WTC11 (cell line): ENCODE measurements around the gene YKT6.

Experiments used
- ATF1 ChIP-seq: sonication (generic); formaldehyde crosslinking; IDR thresholded peaks from 2 replicates; pipeline ENCODE4 v1.8.1; 2023; ENCODE audit warnings: mild to moderate bottlenecking, moderate library complexity, missing genetic modification reagents
- CBFB ChIP-seq: sonication (generic); formaldehyde crosslinking; IDR thresholded peaks from 2 replicates; pipeline ENCODE4 v1.8.1; 2022; ENCODE audit warnings: mild to moderate bottlenecking, low read depth, missing genetic modification reagents
- ESRRA ChIP-seq: sonication (generic); formaldehyde crosslinking; IDR thresholded peaks from 2 replicates; pipeline ENCODE4 v1.8.1; 2022; ENCODE audit warnings: mild to moderate bottlenecking, missing genetic modification reagents, borderline replicate concordance
- JUN ChIP-seq: sonication (generic); formaldehyde crosslinking; IDR thresholded peaks from 2 replicates; pipeline ENCODE4 v1.8.0; 2023; ENCODE audit warnings: mild to moderate bottlenecking, missing genetic modification reagents
- KAT7 ChIP-seq: sonication (generic); formaldehyde crosslinking; IDR thresholded peaks from 2 replicates; pipeline ENCODE4 v1.8.1; 2023; ENCODE audit warnings: missing genetic modification reagents, mild to moderate bottlenecking, borderline replicate concordance
- NFYB ChIP-seq: sonication (generic); formaldehyde crosslinking; conservative IDR thresholded peaks from 2 replicates; pipeline ENCODE4 v1.8.0; 2022; ENCODE audit warnings: low read depth, missing genetic modification reagents
- NR3C1 ChIP-seq: sonication (generic); formaldehyde crosslinking; conservative IDR thresholded peaks from 2 replicates; pipeline ENCODE4 v1.8.1; 2023; ENCODE audit warnings: low read depth, mild to moderate bottlenecking, missing genetic modification reagents
- TEAD1 ChIP-seq: sonication (generic); formaldehyde crosslinking; IDR thresholded peaks from 2 replicates; pipeline ENCODE4 v1.8.0; 2022; ENCODE audit warnings: mild to moderate bottlenecking, missing genetic modification reagents
- TEAD4 ChIP-seq: sonication (generic); formaldehyde crosslinking; IDR thresholded peaks from 2 replicates; pipeline ENCODE4 v1.8.0; 2022; ENCODE audit warnings: mild to moderate bottlenecking, missing genetic modification reagents
- USF1 ChIP-seq: sonication (generic); formaldehyde crosslinking; IDR thresholded peaks from 2 replicates; pipeline ENCODE4 v1.8.0; 2022; ENCODE audit warnings: mild to moderate bottlenecking, missing genetic modification reagents
- USF2 ChIP-seq: sonication (generic); formaldehyde crosslinking; IDR thresholded peaks from 2 replicates; pipeline ENCODE4 v1.8.1; 2023; ENCODE audit warnings: mild to moderate bottlenecking, missing genetic modification reagents, moderate library complexity
- ZNF512 ChIP-seq: sonication (generic); formaldehyde crosslinking; IDR thresholded peaks from 2 replicates; pipeline ENCODE4 v1.8.1; 2022; ENCODE audit warnings: missing genetic modification reagents, borderline replicate concordance
- TF ChIP-seq, protein P1 (sequence below): fragments of 200-600 bp; IDR thresholded peaks from 2 replicates; pipeline ENCODE4 v1.8.0; 2022; ENCODE audit warnings: antibody characterized with exemption
- TF ChIP-seq, protein P2 (sequence below): sonication (generic); formaldehyde crosslinking; IDR thresholded peaks from 2 replicates; pipeline ENCODE4 v1.8.1; 2023; ENCODE audit warnings: mild to moderate bottlenecking, missing genetic modification reagents

- TF ChIP-seq, protein P1, sequence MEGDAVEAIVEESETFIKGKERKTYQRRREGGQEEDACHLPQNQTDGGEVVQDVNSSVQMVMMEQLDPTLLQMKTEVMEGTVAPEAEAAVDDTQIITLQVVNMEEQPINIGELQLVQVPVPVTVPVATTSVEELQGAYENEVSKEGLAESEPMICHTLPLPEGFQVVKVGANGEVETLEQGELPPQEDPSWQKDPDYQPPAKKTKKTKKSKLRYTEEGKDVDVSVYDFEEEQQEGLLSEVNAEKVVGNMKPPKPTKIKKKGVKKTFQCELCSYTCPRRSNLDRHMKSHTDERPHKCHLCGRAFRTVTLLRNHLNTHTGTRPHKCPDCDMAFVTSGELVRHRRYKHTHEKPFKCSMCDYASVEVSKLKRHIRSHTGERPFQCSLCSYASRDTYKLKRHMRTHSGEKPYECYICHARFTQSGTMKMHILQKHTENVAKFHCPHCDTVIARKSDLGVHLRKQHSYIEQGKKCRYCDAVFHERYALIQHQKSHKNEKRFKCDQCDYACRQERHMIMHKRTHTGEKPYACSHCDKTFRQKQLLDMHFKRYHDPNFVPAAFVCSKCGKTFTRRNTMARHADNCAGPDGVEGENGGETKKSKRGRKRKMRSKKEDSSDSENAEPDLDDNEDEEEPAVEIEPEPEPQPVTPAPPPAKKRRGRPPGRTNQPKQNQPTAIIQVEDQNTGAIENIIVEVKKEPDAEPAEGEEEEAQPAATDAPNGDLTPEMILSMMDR = no peak
- TF ChIP-seq NR3C1 (CRISPR knock-in tag) = no peak
- TF ChIP-seq TEAD4 = no peak
- TF ChIP-seq ATF1 (CRISPR knock-in tag) = no peak
- TF ChIP-seq CBFB = no peak
- TF ChIP-seq JUN (CRISPR knock-in tag) = no peak
- no peak for TF ChIP-seq KAT7 (CRISPR knock-in tag)
- TF ChIP-seq ZNF512 = no peak
- TF ChIP-seq, protein P2, sequence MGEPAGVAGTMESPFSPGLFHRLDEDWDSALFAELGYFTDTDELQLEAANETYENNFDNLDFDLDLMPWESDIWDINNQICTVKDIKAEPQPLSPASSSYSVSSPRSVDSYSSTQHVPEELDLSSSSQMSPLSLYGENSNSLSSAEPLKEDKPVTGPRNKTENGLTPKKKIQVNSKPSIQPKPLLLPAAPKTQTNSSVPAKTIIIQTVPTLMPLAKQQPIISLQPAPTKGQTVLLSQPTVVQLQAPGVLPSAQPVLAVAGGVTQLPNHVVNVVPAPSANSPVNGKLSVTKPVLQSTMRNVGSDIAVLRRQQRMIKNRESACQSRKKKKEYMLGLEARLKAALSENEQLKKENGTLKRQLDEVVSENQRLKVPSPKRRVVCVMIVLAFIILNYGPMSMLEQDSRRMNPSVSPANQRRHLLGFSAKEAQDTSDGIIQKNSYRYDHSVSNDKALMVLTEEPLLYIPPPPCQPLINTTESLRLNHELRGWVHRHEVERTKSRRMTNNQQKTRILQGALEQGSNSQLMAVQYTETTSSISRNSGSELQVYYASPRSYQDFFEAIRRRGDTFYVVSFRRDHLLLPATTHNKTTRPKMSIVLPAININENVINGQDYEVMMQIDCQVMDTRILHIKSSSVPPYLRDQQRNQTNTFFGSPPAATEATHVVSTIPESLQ (CRISPR knock-in tag) = no peak
- TF ChIP-seq TEAD1 = no peak
- TF ChIP-seq ESRRA (CRISPR knock-in tag) = no peak
- no peak for TF ChIP-seq USF1 (CRISPR knock-in tag)
- no peak for TF ChIP-seq USF2 (CRISPR knock-in tag)
- TF ChIP-seq NFYB (CRISPR knock-in tag) = no peak
Observed at GRCh38 chr7:44216521-44217222, 15.9 kb downstream of the YKT6 start.
